ENCODE data around the gene SLC25A25. TPM values are rescaled to one million over a fixed set of nuclear protein-coding genes. Genes with fewer than 3 reads are reported as not detected.

Gene SLC25A25
- total and polyA plus RNA-seq, 2 of the 8 experiments (the other 6 are each of a cell fraction or from before 2014, with no cell fraction given) = 6.5 to 18.5 TPM

- H3K4ac ChIP-seq (replicated peaks; ENCODE audit: insufficient read length, low read depth, low read length) = no peak overlapping the region
- no peaks in the 10 kb centered on the region for H3K79me1 ChIP-seq (ENCODE audit: low read depth, low read length)
- no peak overlapping the region for H3K4me3 ChIP-seq (ENCODE audit: extremely low read depth in 1 of 4, insufficient read depth in 2 of 4, low read depth in 3 of 4, low read length in 4 of 4)
- no peak overlapping the region for H2BK5ac ChIP-seq (ENCODE audit: low read depth, low read length)
- H3K9ac ChIP-seq (replicated peaks in 1 of 4; ENCODE audit: extremely low read depth in 1 of 4, low read depth in 3 of 4, low read length in 3 of 4) = no peak overlapping the region
- no peaks in the 10 kb centered on the region for H3K27me3 ChIP-seq (replicated peaks in 1 of 4; ENCODE audit: control insufficient read depth in 3 of 4, extremely low read depth in 1 of 4, insufficient read depth in 3 of 4, low read length in 3 of 4)
- H3K18ac ChIP-seq (ENCODE audit: extremely low read depth, low read length) = no peak overlapping the region
- H3K23ac ChIP-seq (ENCODE audit: insufficient read length) = no peak overlapping the region
- no peak overlapping the region for H2BK12ac ChIP-seq (ENCODE audit: low read depth, low read length)
- no peak overlapping the region for H3K56ac ChIP-seq (replicated peaks; ENCODE audit: insufficient read length, low read depth, low read length)
- DNase-seq (ENCODE audit: low read depth in 1 of 2, low spot score in 2 of 2) (no peak), FAIRE-seq (no peak)
- H4K5ac ChIP-seq (ENCODE audit: insufficient read length, low read depth, low read length) = no peak overlapping the region
- H3K23me2 ChIP-seq (ENCODE audit: low read depth, low read length) = no peaks in the 10 kb centered on the region
- H2AK5ac ChIP-seq (ENCODE audit: low read depth, low read length) = no peak overlapping the region
- no peaks in the 10 kb centered on the region for H3K9me3 ChIP-seq (ENCODE audit: insufficient read depth in 2 of 2, low read depth in 1 of 2, low read length in 1 of 2)
- ChIA-PET POLR2A (ENCODE audit: partially characterized antibody) (interaction anchor here (0.6 to 1.6 kb wide), 2 partner anchors 11 to 105 kb away, joined by 3 to 4 read pairs; partner anchors contain the start of gene DPM2), CTCF (ENCODE audit: partially characterized antibody) (interaction anchor here (0.7 to 38.5 kb wide), 4 partner anchors 15 to 486 kb away, joined by 3 to 825 read pairs (median 4); partner anchors contain the start of gene DPM2)
- no peak overlapping the region for H4K91ac ChIP-seq (replicated peaks; ENCODE audit: insufficient read length, low read length)
- WGBS, 2 experiments (ENCODE audit: extremely low coverage in 1 of 2, insufficient coverage in 1 of 2, insufficient read length in 1 of 2, insufficient replicate concordance in 2 of 2, low coverage in 1 of 2, low lambda C conversion rate in 2 of 2, missing lambda C conversion rate in 1 of 2) = 84% methylated on average over 7 of the region's 7 CpGs; no CpG with 5 or more reads in 1 of the 2 experiments
- H2BK20ac ChIP-seq (ENCODE audit: low read length) = no peak overlapping the region
- no peak overlapping the region for H4K8ac ChIP-seq (ENCODE audit: extremely low read depth, insufficient read depth, low read length)
- H2BK15ac ChIP-seq (ENCODE audit: low read length) = no peak overlapping the region
- H3K79me2 ChIP-seq (ENCODE audit: control insufficient read depth in 1 of 2, insufficient read depth in 2 of 2, low read length in 2 of 2) = no peaks in the 10 kb centered on the region
- H3K4me2 ChIP-seq (ENCODE audit: insufficient read depth in 1 of 2, low read depth in 2 of 2, low read length in 2 of 2) = no peak overlapping the region
- H2BK120ac ChIP-seq (replicated peaks; ENCODE audit: low read depth, low read length) = no peak overlapping the region
- no peaks in the 10 kb centered on the region for H4K20me1 ChIP-seq (replicated peaks in 1 of 2; ENCODE audit: control insufficient read depth in 1 of 2, insufficient read depth in 2 of 2, low read length in 2 of 2)
- TF ChIP-seq KDM5A (IDR thresholded peaks at IDR 0.05; ENCODE audit: low read length) (no peak), TBP (IDR thresholded peaks at IDR 0.05; ENCODE audit: low read depth, low read length) (no peak), TAF1 (IDR thresholded peaks at IDR 0.05; ENCODE audit: low read depth, low read length) (no peak), RFX5 (IDR thresholded peaks at IDR 0.05; ENCODE audit: borderline replicate concordance, low read depth, low read length) (no peak), SRF (IDR thresholded peaks at IDR 0.05; ENCODE audit: low read depth, low read length) (no peak), TAF7 (optimal IDR thresholded peaks at IDR 0.05; ENCODE audit: borderline replicate concordance, low read depth, low read length) (no peak), EP300 (IDR thresholded peaks at IDR 0.05; ENCODE audit: borderline replicate concordance in 1 of 2, low read depth in 2 of 2, low read length in 2 of 2) (no peak), CREB1 (IDR thresholded peaks at IDR 0.05) (no peak), GTF2F1 (IDR thresholded peaks at IDR 0.05; ENCODE audit: borderline replicate concordance, low read depth, low read length) (no peak), YY1 (IDR thresholded peaks at IDR 0.05; ENCODE audit: low read depth, low read length) (no peak), TCF12 (IDR thresholded peaks at IDR 0.05; ENCODE audit: low read depth, low read length) (no peak)
- H3K36me3 ChIP-seq (ENCODE audit: control insufficient read depth in 2 of 4, insufficient read depth in 4 of 4, low read length in 3 of 4) = no peaks in the 10 kb centered on the region
- no peak overlapping the region for H2AFZ ChIP-seq (ENCODE audit: low read length)
- no peak overlapping the region for H3K27ac ChIP-seq (ENCODE audit: low read depth, low read length)
- no peak overlapping the region for H3K14ac ChIP-seq (ENCODE audit: insufficient read length)
- no peaks in the 10 kb centered on the region; a peak in 2 of 7 replicates for H3K4me1 ChIP-seq (replicated peaks in 1 of 4; ENCODE audit: control insufficient read depth in 3 of 4, insufficient read depth in 4 of 4, low read length in 3 of 4)
These were observed 26.0 kb upstream of the SLC25A25 start for GRCh38 chr9:128042043-128042442.
